Hypothalamus (tissue), 51 donors: Measurements from ENCODE around the gene FPR2.
A peak's percentile ranks its signal among the peaks of the same experiment; 100 is the strongest.

Experiments used
- DNase-seq, 51 donors: peaks; one replicate each; lab custom pipeline; 2025; lab: John Stamatoyannopoulos, UW

Gene FPR2, protein sequence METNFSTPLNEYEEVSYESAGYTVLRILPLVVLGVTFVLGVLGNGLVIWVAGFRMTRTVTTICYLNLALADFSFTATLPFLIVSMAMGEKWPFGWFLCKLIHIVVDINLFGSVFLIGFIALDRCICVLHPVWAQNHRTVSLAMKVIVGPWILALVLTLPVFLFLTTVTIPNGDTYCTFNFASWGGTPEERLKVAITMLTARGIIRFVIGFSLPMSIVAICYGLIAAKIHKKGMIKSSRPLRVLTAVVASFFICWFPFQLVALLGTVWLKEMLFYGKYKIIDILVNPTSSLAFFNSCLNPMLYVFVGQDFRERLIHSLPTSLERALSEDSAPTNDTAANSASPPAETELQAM

DNA sequence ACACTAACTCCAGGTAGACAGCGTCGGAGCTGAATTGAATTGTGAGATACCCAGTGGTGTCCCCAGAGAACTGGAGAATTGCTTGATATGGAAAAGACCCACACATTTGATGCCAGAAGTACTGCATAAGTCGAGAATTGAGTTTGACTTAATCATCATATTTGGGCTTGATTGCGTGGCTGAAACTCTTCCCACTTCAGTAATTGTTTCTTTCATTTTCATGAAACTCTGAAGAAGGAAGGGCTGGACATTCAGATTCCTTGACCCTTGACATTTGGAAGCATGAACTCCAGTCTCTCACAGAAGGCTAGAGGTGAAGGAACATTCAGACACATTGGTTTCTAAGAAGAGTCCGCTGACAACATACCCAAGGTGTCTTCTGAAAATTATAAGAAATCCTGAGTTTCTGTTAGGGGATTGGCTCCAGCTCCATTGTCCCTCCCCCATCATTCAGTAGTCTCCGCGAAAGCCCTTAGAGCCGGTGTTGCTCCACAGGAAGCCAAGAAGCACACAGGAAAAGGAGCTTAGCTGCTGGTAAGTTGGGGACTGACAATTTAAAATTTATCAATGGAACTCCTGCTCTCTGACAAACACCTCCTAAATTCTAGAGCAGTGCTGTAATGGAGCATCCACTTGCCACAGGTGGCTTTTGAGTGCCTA is at the start of gene FPR2:
FPR2 (plus strand) TSS at position 484 of the 660 bp plus-strand sequence. CDS start 7,479 bp downstream, outside the sequence.
- no peak for DNase-seq

DNA sequence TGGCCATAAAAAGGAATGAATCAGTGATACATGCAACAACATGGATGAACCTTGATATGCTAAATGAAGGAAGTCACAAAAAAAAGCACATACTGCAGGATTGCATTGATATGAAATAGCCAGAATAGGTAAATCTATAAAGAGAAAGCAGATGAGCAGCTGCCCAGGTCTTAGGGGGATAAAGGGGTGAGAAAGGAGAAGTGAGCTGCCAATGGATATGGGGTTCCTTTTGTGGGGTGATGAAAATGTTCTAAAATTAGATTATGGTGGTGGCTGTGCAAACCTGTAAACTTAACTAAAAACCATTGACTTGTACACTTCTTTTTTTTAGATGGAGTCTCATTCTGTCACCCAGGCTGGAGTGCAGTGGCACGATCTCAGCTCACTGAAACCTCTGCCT is 49.3 kb upstream of the FPR2 start:
- DNase-seq, result no peak

DNA sequence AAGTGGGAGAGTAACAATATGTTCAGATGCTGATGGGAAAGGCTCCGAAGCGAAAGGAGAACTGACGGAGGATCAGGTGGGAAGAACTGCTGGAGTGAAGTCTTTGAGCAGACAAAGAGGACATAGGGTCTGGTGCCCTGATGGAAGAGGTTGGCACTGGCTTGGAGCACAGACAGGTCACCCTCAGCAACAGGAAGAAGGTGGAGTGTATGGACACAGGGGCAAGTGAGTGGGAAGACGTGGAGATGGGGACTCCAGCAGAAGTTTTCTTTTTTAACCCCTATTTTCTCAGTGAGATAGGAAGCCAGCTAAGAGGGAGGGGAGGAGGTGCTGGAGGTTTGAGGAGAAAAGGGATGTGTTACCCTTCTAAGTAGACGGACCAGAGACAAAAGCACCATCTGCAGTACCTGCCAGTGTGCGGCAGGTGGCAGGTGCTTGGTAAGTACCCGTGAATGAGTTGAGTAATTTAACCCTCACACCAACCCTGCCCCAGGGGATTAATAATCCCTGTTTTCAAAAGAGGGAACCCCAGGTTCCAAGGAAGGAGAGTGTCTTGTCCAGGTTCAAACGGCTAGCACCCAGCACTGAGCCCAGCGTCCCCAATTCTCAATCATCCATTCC is 48.4 kb upstream of the FPR2 start:
- DNase-seq, result peak in 1 of 51 donors; percentile 10

DNA sequence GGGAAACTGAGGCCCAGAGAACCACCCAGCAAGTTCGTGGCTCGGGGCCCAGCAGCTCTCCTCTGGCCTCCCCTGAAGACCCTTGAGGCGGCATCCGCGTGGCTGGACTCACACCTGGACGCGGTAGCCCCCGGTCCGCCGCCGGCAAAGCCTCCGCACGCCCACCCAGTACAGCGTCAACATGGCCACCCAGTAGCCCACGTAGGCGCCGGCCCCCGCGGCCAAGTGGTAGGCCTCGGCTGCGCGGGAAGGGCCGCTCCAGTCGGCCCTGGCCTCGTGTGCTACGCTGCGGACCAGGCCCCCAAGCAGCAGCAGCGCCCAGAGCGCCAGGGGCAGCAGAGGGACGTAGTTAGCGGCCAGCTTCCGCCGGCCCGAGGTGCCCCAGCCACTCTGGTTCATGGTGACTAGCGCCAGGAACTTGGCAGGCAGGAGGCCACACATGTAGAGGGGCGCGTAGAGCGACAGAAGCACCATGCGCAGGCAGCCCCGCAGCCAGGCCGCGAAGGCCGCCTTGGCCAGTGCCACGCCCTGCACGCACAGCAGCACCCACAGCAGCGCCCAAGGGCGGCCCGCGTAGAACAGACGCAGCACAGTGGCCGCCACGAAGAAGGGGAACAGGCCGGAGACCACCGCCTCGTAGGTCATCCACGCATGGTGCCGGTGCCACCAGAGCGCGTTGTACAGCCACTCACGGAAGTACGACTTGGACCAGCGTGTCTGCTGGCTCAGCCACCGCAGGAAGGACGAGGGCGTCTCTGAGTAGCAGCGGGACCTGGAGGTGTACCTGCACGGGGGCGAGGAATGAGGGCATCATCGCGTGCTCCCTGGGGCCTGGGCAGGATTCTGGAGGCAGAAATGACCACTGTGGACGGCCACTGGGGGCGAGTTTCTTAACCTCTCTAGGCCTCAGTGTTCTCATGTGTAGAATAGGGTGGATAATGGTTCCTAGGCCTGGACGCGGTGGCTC is 47.4 kb upstream of the FPR2 start:
- DNase-seq, result no peak

DNA sequence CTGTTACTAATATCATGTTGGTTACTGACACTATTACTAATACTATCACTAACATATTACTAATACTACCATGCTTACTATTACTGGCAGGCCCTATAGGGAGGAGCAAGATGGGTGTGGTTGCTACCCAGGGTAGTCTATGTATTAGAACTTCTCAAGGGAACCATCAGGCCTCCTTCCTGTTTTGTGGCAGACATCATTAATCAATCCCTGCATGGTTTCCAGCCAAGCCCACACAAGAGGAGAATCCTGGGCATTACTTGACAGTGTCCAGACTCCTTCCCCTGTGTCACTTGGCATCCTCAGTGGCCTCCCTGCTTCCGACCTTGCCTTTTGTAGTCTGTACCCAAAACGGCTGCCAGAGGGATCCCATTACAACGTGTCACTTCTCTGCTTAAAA is 46.1 kb upstream of the FPR2 start:
- DNase-seq, result no peak

DNA sequence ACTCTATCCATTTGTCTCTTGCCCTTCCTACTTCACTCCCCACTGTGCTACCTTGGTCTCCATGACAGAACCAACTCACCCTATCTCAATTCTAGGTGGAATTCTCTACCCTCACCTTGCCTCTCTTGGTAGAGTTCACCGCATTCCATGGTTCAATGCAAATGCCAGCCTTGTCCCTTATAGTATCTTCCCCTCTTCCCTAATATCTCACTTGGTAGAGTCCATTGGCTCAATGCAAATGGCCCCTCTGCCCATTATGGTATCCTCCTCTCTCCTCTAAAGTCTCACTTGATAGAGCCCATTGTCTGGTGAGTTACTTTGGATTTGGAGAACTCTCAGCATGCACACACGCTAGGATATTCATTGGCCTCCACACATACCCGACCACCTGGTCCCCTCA is 45.1 kb upstream of the FPR2 start:
- no peak for DNase-seq

DNA sequence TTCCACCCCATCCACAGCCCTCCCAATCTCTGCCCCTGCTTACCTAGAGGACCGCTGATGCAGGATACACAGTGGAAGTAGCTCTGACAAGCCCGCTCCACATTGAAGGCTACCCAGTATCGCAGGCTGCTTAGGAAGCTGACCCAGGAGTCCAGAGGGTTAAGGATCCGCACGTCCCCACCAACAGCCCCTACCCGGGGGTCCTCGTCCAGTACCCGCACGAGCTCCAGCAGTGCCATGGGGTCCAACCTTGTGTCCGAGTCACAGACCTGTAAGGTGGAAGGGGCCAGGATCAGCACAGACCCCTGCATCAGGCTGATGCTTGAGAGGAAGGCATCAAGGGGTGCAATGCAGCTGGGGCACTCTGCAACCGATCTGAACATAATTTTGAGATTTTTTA is 44.1 kb upstream of the FPR2 start:
- DNase-seq, result no peak

DNA sequence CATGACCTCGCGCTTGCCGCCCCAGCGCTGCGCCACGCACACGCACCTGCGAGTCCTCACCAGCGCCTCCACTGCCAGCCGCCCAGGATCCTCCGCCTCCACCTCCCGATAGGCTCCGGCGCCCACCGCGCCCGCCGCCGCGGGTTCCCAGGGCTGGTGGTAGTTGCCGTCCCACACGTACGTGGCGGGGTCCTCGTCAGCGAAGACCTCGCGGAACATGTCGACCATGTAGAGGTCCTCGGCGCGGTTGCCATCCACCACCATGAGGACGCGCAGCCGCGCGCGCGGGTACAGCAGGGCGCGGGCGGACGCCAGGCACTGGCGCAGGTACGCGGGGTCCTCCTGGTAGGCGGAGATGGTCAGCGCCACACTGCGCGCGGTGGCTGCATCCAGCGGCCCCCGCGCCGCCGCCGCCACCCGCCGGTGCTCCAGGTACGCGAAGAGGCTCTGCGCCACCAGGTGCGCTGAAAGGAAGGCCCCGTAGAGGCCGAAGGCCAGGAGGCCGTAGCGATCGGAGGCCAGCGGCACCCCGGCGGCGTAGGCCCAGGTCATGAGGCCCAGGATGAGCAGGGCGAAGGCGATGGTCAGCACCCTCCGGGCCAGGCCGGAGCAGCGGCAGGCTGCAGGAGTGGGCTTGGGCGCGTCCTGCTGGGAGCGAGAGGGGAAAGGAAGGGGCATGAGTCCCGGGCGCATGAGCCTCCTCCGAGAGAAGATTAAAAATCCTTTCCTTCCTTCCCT is 41.6 kb upstream of the FPR2 start:
- DNase-seq, result peak in 19 of 51 donors; percentile 2 to 37 (median 19)

DNA sequence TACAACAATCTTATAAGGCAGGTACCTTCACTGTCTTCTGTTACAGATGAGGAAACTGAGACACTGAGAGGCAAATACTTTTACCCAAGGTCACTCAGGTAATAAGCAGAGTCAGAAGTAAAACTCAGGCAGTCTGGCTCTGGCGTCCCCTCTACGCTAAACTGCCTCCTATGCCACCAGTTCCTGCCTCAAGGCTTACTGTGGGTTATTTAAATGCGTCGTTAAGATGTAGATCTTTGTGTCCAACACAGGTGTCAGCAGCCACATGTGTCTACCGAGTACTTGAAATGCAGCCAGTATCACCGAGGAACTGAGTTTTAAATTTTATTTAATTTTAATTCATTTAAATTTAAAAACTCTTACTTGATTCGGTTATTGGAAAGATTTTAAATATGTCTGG is 39.1 kb upstream of the FPR2 start:
- no peak for DNase-seq

DNA sequence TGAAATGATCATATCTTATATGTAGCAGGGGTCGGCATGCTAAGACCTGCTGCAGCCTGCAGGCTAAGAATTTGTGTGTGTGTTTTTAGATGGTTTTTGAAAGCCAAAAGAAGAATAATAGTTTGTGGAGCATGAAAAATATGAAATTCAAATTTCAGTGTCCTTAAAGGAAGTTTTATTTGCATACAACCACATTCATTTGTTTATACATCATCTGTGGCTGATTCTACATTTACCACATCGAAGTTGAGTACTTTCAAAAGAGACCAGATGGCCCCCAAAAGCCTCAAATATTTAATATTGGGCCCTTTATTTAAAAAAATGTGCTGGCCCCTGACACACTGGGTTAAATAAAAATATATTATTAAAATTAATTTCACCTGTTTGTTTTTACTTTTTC is 38.5 kb upstream of the FPR2 start:
- no peak for DNase-seq

DNA sequence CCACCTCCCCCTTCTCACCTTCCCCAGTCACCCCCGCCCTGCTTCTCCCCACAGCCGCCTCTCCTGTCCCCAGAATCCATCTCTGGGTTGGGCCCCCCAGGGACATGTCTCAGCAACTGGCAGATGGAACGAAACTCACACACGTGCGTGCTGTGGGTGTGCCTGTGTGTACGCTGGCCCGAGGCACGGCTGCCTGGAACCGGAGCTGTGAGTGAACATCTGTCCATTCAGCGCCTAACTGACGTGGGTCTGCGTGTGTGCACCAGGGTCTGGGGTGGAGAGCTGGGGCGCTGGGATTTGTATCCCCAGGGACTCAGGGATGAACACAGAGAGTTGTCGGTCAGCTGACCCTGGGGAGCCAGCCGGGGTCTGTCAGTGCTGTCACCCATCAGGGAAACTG is 36.4 kb upstream of the FPR2 start:
- peak in 1 of 51 donors; percentile 12 for DNase-seq

DNA sequence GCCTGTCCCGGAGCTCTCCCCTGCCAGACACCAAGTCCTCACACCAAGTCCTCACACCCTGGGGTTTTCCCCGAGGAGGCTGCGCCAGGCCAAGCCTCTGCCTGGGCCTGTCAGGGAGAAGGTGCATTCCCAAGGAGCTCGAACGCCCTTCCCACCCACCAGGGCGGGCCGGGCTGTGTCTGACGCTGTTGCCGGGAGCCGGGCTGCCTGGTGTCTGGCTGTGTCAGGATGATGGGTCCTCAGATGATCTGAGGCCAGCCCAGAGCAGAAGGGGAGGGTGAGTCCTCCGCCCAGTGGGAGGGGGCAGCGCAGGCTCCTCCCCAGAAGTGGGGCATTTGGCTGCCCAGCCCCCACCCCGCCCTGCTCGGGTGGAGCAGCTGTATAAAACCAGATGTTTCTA is 34.9 kb upstream of the FPR2 start:
- peak in 41 of 51 donors; percentile 12 to 90 (median 62) for DNase-seq

DNA sequence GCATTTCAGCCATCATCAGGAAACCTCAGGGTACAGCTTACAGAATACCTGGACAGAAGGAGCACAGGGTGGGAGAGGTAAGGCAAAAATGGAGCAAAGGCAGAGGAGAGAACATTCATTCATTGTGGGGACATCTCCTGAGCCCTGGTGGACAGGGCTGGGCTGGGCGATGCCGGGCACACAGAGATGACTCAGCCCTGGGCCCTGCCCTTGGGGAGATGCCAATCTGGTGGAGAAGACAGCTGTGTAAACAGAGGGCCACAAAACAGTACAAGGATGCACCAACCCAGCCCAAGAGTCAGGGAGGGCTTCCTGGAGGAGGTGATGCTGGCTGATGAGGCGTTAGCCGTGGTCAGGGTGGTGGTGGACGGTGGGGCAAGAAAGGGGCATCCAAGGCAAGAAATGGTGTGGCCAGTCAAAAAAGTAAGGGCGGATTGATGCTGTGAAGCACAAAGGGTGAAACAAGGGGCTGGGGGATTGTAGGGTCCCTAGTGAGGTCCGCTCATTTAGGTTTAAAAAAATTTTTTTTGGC is 33.6 kb upstream of the FPR2 start:
- DNase-seq, result peak in 1 of 51 donors; percentile 11

DNA sequence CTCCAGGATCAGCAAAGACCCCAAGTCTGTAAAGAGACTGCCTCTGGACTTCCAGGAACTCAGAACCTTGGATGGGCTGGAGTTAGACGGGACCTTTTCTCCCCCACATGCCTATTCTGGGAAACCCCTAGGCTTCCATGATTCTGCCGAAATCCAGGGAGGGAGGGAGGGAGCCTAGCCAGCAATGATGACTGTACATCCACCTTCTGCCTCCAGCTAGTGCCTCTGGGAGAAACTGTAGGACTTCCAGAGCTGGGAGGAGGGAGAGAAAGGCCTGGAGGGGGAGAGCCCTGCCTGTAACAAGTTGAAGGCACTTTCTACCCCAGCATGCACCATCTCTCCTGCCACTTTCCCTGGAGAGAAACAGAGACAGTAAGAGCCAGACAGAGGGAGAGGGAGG is 31.2 kb upstream of the FPR2 start:
- DNase-seq, result no peak

DNA sequence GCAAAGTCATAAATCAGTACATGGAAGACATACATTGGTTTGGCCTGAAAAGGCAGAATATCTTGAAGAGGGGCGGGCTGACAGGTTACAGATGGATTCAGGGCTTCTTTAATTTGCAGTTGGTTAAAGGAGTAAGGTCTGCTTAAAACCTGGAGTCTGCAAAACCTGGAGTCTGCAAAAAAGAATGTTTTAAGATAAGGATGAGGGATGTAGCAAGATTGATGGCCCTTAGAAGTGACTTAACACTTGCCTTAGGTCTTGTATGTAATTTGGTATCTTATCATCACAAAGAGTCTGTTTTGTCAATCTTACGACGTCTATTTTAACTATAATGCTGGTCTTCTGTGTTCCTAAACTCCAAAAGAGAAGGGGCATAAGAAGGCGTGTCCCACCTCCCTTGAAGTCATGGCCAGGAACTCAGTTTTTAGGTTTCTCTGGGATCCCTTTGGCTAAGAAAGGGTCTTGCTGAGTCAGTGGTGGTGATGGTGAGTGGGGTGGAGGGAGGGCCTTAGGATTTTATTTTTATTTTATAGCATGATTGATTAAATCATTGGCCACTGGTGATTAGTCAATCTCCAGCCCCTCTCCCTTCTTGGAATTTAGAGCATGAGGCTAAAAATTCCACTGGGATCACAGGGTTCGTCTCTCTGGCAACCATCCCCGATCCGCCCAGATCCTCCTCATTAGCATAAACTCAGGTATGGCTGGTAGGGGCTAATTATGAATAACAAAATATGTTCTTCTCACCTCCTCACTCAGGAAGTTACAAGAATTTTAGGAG is 27.0 kb upstream of the FPR2 start:
- no peak for DNase-seq

DNA sequence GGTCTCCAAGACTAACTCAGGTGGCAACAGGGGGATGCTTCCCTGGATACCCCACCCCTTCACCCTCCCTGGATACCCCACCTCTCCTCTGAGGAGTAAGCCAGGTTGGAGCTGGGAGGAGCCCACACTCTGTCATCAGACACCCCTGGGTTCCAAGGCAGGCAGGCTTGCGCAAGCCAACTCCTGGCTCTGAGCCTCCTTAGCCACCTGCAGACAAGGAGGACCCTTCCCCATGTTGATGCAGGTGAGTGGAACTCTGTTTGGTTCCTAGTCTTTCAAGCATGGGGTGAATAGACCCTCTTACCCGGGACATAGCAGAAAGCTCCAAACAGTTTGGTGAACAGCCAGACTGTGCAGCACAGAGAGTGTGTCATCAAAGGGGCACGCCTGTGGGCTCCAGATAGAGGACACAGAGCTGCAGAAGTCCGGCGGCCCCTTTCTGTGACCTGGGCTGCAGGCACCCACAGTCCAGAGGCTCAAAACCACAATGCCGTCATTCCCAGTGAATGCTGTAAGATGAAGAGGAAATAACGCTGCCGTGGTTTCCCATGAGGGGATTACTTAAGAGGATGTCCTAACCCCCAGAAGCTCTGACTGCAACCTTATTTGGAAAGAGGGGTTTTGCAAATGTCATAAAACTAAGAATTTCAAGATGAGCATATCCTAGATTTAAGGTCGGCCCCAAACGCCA is 25.1 kb upstream of the FPR2 start:
- peak in 15 of 51 donors; percentile 4 to 49 (median 22) for DNase-seq

DNA sequence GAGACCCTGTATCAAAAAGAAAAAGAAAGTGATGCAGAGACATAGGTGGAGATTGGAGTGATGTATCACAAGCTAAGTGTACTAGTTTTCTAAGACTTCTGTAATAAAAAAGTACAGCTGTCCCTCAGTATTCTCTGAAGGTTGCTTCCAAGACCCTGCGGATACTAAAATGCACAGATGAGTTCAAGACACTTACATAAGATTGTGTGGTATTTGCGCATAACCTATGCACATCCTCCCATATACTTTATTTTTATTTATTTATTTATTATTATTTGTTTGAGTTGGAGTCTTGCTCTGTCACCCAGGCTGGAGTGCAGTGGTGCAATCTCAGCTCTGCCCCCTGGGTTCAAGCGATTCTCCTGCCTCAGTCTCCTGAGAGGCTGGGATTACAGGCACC is 23.6 kb upstream of the FPR2 start:
- no peak for DNase-seq

DNA sequence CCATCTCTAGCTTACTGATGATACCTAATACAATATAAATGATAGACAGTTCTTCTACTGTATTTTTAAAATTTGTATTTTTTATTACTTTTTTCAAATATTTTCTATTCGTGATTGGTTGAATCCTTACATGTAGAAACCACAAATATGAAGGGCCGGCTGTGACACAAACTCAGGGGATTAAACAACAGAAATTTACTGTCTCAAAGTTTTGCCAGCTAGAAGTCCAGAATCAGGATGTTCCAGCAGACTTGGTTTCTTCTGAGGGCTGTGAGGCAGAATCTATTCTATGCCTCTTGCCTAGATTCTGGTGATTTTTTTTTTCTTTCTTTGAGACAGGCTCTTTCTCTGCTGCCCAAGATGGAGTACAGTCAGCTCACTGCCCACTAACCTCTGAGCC is 23.1 kb upstream of the FPR2 start:
- DNase-seq, result no peak
